Smooth muscle cell (in vitro differentiated cells): ENCODE measurements around the gene PSME1. TPM values are rescaled to one million over a fixed set of nuclear protein-coding genes. Genes with fewer than 3 reads are reported as not detected.

Experiments
- DNase-seq: peaks from one replicate; lab custom pipeline; 2025; ENCODE audit not compliant: unreplicated experiment; lab: John Stamatoyannopoulos, UW
- H2AFZ ChIP-seq: fragments of 200-600 bp; sonication (generic); 2 replicates; pipeline ENCODE4 v1.6.0; 2016; ENCODE audit warnings: antibody characterized with exemption, low read depth, mild to moderate bottlenecking
- H3F3A ChIP-seq: fragments of 200-600 bp; sonication (generic); 2 replicates; pipeline ENCODE4 v1.6.0; 2017; ENCODE audit warnings: antibody characterized with exemption, low read depth
- H3K27ac ChIP-seq: fragments of 200-600 bp; sonication (generic); 2 replicates; pipeline ENCODE4 v1.5.1; 2016; ENCODE audit warnings: low read depth, mild to moderate bottlenecking
- H3K27me3 ChIP-seq: fragments of 200-600 bp; sonication (generic); 2 replicates; pipeline ENCODE4 v1.6.1; 2016; ENCODE audit warnings: low read depth, mild to moderate bottlenecking
- H3K36me3 ChIP-seq: fragments of 200-600 bp; sonication (generic); 2 replicates; pipeline ENCODE4 v1.5.1; 2016; ENCODE audit warnings: low read depth
- H3K4me1 ChIP-seq: fragments of 200-600 bp; sonication (generic); 2 replicates; pipeline ENCODE4 v1.5.1; 2016; ENCODE audit warnings: low read depth
- H3K4me2 ChIP-seq: fragments of 200-600 bp; sonication (generic); 2 replicates; pipeline ENCODE4 v1.6.0; 2016; ENCODE audit warnings: mild to moderate bottlenecking
- H3K4me3 ChIP-seq: fragments of 200-600 bp; sonication (generic); 2 replicates; pipeline ENCODE4 v1.5.1; 2016; ENCODE audit warnings: mild to moderate bottlenecking
- H3K79me2 ChIP-seq: fragments of 200-600 bp; sonication (generic); 2 replicates; pipeline ENCODE4 v1.6.0; 2016; ENCODE audit warnings: low read depth, mild to moderate bottlenecking
- H3K9ac ChIP-seq: fragments of 200-600 bp; sonication (generic); 2 replicates; pipeline ENCODE4 v1.6.0; 2016; ENCODE audit warnings: low read depth
- H3K9me3 ChIP-seq: fragments of 200-600 bp; sonication (generic); replicated peaks from 2 replicates; pipeline ENCODE4 v1.5.1; 2016; ENCODE audit warnings: low read depth
- H4K20me1 ChIP-seq: fragments of 200-600 bp; sonication (generic); 2 replicates; pipeline ENCODE4 v1.6.0; 2016; ENCODE audit warnings: low read depth
- CTCF ChIP-seq: fragments of 200-600 bp; sonication (generic); IDR thresholded peaks from 2 replicates; pipeline ENCODE4 v1.5.1; 2017; ENCODE audit warnings: borderline replicate concordance, mild to moderate bottlenecking, antibody characterized with exemption; ENCODE audit not compliant: insufficient read depth, poor library complexity, severe bottlenecking
- WGBS: methylation state at CpG from one replicate; pipeline ENCODE4 v1.1.7; 2016; ENCODE audit warnings: low lambda C conversion rate; 5-methylcytosine and 5-hydroxymethylcytosine counted together
- polyA plus RNA-seq: library from polyadenylated mRNA; unstranded; fragments of >200 nt; fragmentation: Nextera tagmentation; extraction: Ambion mirVana; gene quantifications from 2 replicates; pipeline ENCODE4 v1.2.1, GENCODE V29; 2016
- total RNA-seq: library from RNA; depleted of rRNA; stranded (reverse); fragments of >200 nt; gene quantifications from 2 replicates; pipeline ENCODE4 v1.2.3, GENCODE V29; 2014

Gene PSME1
- total and polyA plus RNA-seq, 2 experiments from 2014 or later, result 41.4 to 94.1 TPM

GRCh38 chr14:24132976-24133375 lies 3.0 kb upstream of the PSME1 start:
- no peaks in the 10 kb centered on the region for H3K27me3 ChIP-seq
- H3K4me3 ChIP-seq, result no peak overlapping the region
- no peak overlapping the region for H3K9ac ChIP-seq
- H3K79me2 ChIP-seq, result no peaks in the 10 kb centered on the region
- 92% methylated on average over 2 of the region's 2 CpGs for WGBS
- peaks cover 10% of the 10 kb centered on the region for H3K4me1 ChIP-seq
- no peak overlapping the region for H2AFZ ChIP-seq
- no peak for TF ChIP-seq CTCF
- DNase-seq, result no peak
- H3K9me3 ChIP-seq, result no peaks in the 10 kb centered on the region
- H3K27ac ChIP-seq, result no peak overlapping the region
- H3K36me3 ChIP-seq, result no peaks in the 10 kb centered on the region
- H3K4me2 ChIP-seq, result no peak overlapping the region
- no peaks in the 10 kb centered on the region for H4K20me1 ChIP-seq
- H3F3A ChIP-seq, result no peaks in the 10 kb centered on the region

- no peaks in the 10 kb centered on the region for H4K20me1 ChIP-seq
- no peaks in the 10 kb centered on the region for H3F3A ChIP-seq
- no peaks in the 10 kb centered on the region for H3K36me3 ChIP-seq
- no peak for DNase-seq
- H2AFZ ChIP-seq, result no peak overlapping the region
- H3K9me3 ChIP-seq, result no peaks in the 10 kb centered on the region
- no peak overlapping the region for H3K4me3 ChIP-seq
- WGBS, result 94% methylated on average over 1 of the region's 1 CpG
- TF ChIP-seq CTCF, result no peak
- H3K79me2 ChIP-seq, result no peaks in the 10 kb centered on the region
- H3K27me3 ChIP-seq, result no peaks in the 10 kb centered on the region
- H3K4me2 ChIP-seq, result no peak overlapping the region
- H3K4me1 ChIP-seq, result peaks cover 10% of the 10 kb centered on the region
- H3K27ac ChIP-seq, result no peak overlapping the region
- H3K9ac ChIP-seq, result no peak overlapping the region
Measured at GRCh38 chr14:24133735-24134134, 2.3 kb upstream of the PSME1 start.

GRCh38 chr14:24135584-24135833 lies 485 bp upstream of the PSME1 start:
- no peak for DNase-seq
- H3F3A ChIP-seq, result no peaks in the 10 kb centered on the region
- H3K9me3 ChIP-seq, result no peaks in the 10 kb centered on the region
- peaks cover 18% of the 10 kb centered on the region for H3K4me1 ChIP-seq
- no peaks in the 10 kb centered on the region for H3K27me3 ChIP-seq
- peak overlapping the region; percentile 98 for H3K4me3 ChIP-seq
- H2AFZ ChIP-seq, result peak overlapping the region; percentile 72
- H3K27ac ChIP-seq, result no peak overlapping the region
- H3K9ac ChIP-seq, result no peak overlapping the region
- no peak for TF ChIP-seq CTCF
- no peaks in the 10 kb centered on the region for H3K36me3 ChIP-seq
- H3K4me2 ChIP-seq, result peak overlapping the region; percentile 93
- H4K20me1 ChIP-seq, result peaks cover 8% of the 10 kb centered on the region
- 15% methylated on average over 9 of the region's 9 CpGs for WGBS
- H3K79me2 ChIP-seq, result peaks cover 16% of the 10 kb centered on the region

- Histone ChIP-seq H3K4me3 (peak overlapping the region; percentile 98), H2AFZ (no peak overlapping the region), H3K9ac (peak overlapping the region; percentile 86), H3K36me3 (no peaks in the 10 kb centered on the region), H3K4me2 (peak overlapping the region; percentile 93), H3K27me3 (no peaks in the 10 kb centered on the region), H4K20me1 (peaks cover 8% of the 10 kb centered on the region), H3K79me2 (peaks cover 19% of the 10 kb centered on the region), H3F3A (no peaks in the 10 kb centered on the region), H3K27ac (no peak overlapping the region), H3K4me1 (peaks cover 18% of the 10 kb centered on the region), H3K9me3 (no peaks in the 10 kb centered on the region)
- no peak for DNase-seq
- WGBS, result 57% methylated on average over 13 of the region's 13 CpGs
- no peak for TF ChIP-seq CTCF
Measured at GRCh38 chr14:24136684-24137528, 912 bp downstream of the PSME1 start.
